NCI-H446 (cell line): ENCODE results near the gene TUBGCP3.

Experiments
- DNase-seq, 2 experiments: peaks; one replicate each; lab custom pipeline; 2025; lab: John Stamatoyannopoulos, UW

Gene TUBGCP3

DNA sequence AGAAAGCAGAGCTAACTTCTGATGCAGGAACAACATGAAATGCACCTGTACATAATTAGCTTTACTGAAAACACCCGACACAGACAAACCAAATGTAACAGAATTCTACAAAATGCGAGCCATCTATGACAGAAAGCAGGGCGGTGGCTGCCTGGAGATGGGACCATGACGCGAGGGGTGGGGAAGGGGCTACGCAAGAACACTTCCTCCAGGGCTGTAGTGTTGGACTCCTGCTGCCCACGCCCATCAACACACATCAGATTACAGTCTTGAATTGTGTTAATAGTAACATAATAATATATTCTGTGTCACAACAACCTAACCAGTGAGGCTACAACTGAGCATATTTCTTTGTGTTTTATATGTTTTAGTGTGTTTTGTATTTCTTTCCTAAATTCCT lies 108.6 kb downstream of the TUBGCP3 start:
- no peak for DNase-seq

DNA sequence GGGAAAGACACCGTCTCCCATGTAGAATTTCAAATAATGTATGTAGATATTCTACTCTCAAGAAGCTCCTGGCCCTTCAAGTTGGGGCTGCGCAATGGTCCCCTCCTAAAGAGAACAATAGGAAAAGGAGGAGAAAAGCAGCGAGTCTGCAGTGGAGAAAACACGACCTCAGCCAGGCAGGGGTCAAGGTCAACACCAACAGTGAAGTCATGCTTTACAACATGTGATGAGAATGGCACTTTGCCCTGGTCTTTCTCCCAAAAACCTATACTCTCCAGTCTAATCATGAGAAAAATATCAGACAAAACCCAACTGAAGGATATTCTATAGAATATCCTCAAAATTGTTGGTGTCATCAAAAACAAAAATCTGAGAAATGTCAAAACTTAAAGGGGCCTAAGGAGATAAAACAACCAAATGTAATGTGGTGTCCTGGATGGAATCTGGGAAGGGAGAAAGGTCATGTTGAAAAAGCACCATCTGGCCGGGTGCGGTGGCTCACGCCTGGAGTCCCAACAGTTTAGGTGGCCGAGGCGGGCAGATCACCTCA lies 110.8 kb downstream of the TUBGCP3 start:
- DNase-seq, result no peak

DNA sequence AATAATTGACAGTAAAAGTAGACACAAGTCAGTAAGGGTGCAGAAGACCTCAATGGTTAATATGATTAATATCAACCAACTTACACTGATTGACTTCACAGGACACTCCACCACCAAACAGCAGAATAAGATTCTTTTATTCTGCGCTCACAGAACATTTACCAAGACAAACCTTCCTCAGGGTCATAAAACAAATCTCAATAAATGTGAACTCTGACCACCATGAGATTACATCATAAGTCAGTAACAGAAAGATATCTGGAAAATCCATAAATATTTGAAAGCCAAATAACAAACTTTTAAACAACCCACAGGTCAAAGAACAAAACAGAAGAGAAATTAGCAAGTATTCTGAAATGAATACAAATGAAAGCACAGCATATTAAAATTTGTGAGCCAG lies 112.1 kb downstream of the TUBGCP3 start:
- no peak for DNase-seq

DNA sequence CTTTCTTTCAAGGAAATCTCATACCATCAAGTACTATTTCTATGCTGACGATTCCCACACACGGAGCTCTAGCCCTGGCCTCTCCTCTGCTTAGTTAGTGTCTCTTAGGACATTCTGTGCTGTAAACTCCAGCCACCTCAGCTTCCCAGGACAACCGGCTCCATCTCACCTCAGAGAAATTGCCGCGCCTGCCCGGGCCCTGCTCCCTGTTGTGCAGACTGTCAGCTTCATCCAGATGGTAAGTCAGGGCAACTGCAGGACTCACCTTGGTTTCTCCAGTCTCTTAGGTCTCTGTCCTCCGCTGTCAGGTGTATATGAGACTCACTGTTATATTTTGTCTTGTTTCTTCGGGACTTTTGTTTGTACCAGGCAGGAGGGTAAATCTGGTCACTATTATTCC lies 113.1 kb downstream of the TUBGCP3 start:
- DNase-seq, result no peak

DNA sequence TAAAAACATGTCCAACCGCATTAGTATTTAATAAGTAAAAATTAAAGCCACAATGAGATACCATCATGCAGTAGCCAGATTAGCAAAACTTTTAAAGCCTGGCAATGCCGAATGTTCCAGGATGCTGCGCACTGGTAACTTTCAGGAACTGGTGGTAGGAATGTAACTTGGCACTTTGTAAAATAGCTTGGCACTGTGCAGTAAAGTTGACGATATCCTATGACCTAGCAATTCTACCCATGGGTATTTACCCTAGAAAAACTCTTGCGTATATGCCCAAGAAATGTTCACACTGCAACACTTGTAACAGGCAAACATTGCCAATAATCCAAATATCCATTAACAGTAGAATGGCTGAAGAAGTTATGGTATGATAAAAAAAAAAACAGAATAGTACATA lies 114.1 kb downstream of the TUBGCP3 start:
- DNase-seq, result no peak

DNA sequence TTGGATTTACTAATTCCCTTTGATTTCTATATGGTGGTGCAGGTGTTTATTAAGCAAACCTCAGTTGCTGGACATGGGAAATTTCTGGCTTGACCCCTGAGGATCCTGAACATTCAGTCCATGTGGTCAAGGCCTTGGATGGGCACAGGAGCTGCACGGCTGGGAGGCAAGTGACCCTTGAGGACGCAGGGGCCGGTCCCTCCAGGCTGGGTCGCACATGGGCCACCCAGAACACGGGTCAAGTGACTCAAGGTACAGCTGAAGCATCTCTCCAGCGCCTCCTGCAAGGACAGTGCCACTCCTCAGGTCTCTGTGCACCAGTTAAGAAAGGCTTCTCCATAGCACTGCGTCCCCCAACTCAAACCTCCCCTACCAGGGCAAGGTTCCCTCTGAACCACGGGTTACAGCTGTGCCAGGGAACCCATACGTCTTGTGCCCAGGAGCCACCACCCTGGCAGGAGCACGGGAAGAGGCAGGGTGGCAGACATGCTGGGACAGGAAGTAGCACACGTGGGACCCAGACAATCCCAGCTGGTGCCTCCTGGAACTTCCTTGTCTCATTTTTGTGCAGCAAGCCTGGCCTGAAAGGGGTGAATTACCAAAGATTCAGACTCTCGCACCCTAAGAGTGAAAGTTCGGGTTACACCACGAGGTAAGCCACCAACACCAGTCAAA lies 118.7 kb downstream of the TUBGCP3 start:
- no peak for DNase-seq

DNA sequence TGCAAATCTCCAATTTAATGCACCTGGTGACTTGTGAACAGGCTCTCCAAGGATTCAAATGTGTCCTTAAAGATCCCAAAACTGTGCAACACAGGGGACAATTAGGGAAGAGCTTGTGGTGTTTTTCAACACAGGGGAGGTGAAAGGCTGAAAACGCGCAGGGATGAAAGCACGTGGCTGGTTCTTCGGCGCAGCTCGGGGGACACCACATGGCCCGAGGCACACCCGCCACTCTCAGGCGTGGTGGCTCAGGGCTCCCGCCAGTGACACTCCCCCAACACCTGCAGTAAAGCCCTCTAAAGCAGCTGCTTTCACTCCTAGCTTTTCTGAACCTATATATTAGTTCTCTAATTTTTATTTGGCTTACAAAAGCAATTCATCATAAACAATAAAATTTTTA lies 119.9 kb downstream of the TUBGCP3 start:
- DNase-seq, result no peak

DNA sequence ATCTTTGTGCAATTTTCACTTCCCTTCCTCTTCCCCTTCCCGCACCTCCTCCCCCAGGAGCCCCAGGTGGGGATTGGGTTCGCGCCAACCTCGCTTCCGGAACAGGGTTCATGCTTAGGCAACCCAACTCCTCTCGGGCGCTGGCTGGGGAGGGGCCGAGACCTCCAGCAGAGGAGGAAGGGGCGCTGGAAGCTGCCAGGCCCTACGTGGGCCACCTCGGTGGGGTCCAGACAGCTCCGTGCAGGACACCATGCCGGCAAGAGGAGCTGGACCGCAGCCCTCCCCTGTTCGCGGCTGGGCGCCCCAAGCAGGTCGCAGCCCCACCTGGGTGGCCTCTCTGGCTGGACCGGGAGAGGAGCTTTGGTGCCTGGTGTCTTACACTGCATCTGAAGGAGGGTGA lies 120.7 kb downstream of the TUBGCP3 start:
- DNase-seq, result no peak

DNA sequence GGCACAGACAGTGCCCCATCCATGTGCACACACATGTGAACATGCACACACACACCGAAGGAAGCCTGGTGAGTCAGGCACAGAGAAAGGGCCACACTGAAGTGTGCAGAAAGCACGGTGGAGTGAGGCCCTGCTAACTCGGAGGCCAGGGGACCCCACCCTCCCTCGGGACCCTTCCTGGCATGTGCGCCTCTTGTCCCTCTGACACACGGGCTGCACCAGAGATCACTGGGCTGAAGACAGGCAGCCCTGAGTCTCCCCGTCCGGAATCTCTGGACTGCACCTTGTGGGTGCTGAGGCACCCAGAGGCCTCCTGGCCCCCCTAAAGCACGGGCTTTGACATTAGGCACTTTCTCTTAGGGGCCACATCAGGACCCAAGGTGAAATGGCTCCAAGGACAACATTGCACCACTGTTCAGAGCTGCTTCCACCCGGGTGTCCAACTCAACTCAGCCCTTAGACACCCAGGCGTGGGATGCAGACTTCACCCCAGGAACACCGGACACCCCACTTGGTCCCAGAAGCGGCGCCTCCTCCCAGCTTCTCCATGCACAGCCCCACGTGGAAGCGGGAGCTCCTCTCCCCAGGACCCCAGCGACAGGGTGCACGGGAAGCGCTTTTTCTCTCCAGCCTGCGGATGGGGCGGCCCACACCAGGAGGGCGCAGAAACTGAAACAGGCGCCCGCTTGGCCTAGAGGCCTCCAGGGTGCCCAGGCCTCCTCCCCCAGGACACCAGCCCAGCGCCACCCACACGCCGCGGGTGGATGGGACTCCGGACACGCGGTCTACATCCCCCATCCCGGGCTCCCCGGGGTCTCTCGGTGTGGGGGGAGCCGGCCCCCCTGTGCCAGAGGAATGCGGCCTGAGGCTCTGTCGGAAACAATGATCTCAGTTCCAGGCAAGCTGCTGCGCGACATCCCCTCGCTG lies 121.6 kb downstream of the TUBGCP3 start:
- DNase-seq, result no peak

DNA sequence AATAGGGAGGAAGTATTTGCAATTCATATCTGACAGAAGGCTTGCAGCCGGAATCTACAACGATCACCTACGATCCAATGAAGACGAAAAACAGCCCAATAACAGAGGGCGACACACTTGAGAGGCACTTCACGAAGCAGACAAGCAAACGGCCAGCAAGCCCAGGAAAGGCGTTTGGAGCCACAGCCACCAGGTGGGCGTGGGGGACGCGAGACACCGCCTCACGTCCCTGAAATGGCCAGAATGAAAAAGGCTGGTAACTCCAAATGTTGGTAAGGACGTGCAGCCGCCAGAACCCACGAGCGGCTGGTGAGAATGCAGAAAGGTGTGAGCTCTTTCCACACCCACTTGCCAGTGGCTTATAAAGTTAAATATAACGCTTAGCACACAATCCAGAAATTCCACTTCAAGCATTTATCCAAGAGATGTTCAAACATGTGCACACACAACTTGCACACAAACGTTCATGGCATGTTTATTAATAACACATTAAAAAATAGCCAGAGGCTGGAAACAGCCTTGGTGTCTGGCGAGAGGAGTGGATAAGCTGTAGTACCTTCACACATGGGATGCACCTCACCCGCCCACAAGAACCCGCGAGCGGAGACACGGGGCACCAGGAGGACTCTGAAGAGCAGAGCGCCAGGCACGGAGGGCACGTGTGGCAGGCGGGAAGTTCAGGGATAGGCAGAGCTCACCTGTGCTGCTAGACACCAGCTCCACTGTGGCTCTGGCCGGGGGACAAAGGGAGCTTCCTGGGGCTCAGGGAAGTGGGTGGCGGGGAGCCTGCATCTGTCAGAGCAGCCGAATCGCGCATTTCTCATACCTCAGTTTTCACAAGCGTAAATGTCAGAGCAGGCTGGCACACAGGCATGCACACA lies 122.5 kb downstream of the TUBGCP3 start:
- DNase-seq, result no peak

DNA sequence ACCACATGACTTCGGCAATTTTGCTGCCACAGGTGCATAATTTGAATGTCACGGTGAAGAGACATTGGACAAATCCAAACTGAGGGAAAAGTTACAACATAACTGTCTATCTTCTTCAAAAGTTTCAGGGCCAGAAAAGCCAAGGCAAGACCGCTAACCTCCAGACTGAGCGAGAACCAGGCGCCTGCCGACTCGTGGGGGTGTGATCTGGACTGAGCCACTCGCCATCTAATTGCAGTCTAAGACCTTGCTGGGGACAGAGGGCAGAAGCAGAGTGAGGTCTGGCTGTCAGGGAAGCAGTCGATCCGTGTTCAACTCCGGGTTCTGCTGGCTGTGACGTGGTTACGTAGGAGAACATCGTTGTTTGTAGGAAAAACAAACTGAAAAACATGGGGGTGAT lies 123.2 kb downstream of the TUBGCP3 start:
- no peak for DNase-seq

DNA sequence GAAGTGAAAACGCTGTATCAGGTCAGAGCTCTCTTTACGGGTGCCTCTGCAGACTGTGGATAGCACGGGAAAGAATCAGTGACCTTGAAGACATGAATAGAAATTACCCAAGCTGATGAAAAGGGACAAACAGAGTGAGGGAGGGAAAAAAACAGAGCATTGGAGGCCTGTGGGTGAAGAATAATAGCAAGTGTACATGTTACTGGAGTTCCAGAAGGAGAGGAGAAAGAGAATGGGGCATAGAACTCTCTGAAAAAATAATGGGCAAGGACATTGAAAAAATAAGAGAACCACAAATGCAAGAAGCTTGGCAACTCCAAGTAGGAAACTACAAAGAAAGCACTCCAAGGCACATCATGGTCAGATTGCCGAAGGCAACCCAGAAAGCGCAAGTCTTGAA lies 125.5 kb downstream of the TUBGCP3 start:
- no peak for DNase-seq

DNA sequence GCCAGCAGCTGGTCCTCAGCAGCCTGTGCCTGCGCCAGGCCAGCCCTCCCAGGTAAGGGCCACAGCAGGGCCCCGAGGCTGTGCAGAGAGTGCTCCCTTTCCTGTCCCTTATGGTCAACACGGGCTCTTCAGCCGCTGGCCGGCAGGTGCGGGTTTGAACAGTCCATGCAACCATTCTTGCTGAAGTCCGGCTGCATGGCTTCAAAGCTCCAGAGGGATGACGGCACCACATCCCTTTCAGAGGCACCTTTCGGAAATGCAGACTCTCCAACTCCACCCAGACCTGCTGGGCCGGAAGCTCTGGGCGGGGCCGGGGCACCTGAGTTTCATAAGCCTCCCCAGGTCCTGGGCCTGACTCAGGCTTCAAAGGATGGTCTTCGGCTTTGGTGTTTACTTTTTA lies 130.5 kb downstream of the TUBGCP3 start:
- DNase-seq, result no peak

DNA sequence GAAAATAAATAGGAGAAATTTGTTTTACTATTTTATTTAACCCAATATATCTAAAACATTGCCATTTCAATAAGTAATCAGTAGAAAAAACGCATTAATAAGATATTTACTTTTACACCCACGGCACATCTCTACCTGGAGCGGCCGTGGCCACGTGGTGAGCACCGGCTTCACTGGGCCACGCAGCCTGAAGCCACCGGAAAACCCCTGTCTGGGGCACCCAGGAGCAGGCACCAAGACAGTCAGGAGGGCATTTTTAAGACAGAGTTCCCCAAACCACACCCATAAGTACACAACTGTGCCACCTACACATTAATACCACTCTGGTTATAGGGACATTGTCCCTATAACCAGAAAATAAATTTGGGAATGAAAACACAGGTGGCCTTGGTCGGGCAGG lies 130.9 kb downstream of the TUBGCP3 start:
- no peak for DNase-seq

DNA sequence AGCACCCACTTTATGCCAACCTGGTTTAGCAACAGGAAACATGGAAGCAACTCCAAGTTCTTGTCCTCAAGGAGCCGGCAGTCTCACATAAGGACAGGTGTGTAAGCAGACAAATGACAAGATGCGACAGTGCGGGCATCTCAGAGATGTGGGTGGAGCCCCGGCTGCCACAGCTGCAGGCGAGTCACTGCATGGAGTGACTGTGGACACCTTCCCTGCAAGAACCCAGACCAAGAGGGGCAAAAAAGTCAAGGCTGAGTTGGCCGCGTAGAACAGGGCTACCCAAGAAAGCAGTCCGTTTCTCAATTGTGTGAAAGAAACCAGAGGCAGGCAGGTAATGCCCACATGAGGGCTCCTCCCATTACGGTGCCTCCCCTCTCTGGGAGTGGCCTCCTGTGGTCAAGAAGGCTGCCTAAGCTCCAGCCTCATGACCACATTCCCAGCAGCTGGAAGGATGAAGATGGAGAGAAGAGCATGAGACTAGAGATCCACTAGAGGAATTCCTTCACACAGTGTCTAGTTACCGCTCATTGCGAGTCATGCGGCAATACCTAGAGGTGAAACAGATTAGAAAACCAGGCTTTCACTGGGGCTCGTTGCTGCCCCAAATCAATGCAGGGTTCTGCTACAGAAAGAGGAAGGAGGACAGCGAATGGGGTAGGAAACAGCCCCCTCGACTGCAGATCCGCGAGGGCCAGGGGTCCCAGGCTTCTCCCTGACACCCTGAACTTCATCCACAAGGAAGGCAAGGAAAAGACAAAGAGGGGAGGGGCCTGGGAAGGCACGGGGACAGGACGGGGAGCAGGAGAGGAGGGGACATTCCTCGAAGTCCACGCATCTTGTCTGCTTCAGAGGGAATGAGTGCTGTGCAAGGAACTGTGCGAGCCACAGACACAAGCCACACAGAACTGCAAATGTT lies 131.6 kb downstream of the TUBGCP3 start:
- no peak for DNase-seq

DNA sequence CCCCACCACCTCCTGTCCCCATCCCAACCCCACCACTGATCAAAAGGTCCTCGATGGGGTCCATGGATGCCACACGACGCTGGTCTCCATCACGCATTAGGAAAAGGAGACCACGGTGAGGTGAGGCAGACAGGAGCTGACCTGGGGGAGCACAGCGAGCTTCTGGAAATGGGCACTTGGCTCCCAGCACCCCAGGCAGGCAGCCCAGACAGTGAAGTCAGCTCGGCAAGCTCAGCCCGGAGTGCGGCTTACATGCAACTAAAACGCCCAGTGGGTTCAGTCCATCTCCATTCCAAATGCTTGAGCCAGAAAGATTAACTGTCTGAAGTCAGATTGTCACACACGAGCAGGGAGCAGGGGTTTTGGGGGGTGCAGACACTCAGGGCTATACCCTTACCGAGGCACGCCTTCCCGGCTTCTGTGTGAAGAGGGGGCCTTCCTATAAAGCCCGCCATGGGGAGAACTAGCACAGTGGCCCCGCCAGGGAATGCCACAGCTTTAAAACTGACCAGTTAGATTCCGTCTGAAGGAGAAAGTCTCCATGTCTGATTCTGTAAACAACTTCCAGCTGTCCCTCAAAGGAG lies 132.4 kb downstream of the TUBGCP3 start:
- DNase-seq, result no peak

DNA sequence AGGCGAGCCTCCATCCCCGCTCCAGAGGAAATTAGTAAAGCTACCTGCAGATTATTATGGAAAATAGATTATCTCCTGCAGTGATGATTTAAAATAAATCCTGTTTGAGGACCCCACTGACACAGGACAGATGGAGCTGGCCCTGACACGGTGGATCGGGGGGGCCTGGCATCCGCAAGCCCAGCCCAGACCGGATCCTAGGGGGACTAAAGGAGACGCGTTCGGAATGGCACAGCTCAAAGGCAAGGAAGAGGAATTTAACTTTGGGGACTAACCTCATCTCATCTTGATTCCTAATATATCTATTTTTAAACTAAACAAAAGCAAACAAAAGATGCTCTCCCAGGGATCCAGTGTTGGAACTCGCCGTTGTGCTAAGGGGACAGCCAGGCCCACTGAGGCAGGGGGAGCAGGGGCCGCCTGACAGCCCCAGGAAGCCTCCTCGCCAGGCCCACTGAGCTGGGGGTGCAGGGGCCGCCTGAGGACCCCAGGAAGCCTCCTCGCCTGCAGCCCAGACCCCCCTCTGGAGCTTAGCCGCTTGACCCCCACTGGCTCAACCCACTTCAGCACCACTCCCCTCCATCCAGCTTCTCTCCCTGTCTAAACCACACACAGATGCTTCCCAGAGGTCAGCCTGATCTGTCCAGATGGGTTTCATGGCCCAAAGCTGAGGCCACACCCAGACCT lies 133.2 kb downstream of the TUBGCP3 start:
- no peak for DNase-seq

DNA sequence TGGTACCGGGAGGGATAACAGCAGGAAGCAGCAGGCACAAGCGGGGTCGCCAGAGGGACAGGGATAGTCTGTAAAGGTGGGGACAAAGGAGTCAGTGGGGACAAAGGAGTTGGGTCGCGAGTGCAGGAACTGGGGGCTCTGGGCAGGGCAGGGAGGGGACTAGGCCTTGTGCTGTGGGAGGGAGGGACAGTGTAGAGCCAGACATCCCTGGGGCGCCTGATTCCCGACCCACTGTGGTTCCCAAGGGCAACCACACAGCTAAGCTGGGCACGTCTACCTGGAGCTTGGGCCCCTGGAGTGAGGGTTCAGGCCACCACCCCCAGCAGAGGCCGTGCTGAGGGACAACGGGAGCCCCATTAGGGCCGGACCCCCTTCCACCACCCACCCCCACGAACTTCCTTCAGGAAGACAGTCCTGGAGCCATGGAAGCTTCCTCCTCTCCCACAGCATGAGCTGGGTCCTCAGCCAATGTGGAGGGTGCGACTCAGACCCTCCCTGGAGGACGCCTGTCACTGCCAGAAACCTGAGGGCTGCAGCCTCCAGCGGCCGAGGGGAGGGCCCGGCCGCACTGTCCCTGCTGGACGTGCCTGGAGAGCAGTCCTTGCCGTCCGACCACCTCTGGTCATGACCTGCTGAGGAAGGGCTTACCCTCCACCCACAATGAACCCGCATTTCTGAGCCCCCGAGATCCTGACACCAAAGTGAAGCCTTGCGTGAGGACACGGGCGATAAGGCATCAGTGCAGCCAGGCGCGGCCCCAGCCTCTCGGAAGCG lies 133.9 kb downstream of the TUBGCP3 start:
- no peak for DNase-seq

DNA sequence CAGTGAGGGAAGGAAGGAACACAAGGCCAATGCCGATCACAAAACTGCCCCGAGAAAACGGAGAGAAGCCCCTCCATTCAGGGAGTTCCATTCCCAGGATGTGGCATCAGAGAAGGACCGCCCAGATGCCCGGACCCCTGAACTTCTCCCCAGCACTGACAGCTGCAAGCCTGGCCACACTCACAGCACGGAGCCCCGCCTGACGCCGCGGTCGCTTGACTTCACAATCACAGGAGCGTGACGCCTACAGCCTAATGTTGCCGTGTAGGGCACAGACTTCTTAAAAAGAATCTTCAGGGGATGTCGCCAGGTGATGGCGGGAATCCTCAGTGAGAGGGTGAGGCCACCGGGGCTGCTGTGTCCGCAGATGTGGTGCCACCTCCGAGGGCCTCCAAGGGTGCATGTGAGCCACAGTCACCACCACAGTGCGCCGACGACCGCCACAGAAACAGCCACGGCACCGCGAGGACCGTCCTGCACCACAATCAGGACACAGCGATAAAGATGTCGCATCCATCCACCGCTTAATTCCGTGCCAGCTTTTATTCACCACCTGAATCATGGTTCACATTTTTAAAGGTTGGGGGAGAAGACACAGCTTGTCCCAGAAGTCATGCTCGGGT lies 134.6 kb downstream of the TUBGCP3 start:
- DNase-seq, result no peak
